Gastroesophageal sphincter (tissue), 3 donors: ENCODE data around the gene CPNE9.

Experiments
- POLR2A ChIP-seq, 2 donors: fragments of 450-650 bp; IDR thresholded peaks; one replicate each; pipeline ENCODE4 v1.6.1; 2017; ENCODE audit warnings: antibody characterized with exemption in 2 of 2, mild to moderate bottlenecking in 2 of 2, moderate library complexity in 1 of 2
- TF ChIP-seq, protein P1 (sequence below), 4 experiments: fragments of 200-600 bp in 2 of 4; fragments of 450-650 bp in 2 of 4; sonication (generic) in 1 of 4; IDR thresholded peaks; one replicate each; pipeline ENCODE4 v1.5.1; 2017 to 2019; ENCODE audit warnings: antibody characterized with exemption in 4 of 4, mild to moderate bottlenecking in 2 of 4, moderate library complexity in 2 of 4

DNA sequence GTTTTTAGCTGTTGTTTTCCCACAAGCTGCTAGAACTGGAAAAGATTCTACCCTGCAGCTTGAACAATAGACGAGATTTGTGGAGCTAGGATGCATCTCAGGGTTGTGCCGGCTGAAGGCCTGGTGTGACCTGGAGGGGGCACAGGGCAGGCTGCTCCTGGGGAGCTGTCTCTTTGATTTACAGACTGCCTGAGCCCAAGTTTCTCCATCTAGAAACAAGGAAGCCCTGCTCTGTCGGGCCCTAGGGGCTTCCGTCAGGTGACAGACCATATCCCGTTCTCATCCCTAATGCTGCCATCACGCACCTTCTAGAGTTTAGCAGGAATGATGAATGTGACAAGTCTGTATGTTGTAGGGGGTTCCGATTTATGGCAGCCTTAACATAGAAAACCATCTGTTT, 7.9 kb upstream of the CPNE9 start:
- TF ChIP-seq, protein P1, sequence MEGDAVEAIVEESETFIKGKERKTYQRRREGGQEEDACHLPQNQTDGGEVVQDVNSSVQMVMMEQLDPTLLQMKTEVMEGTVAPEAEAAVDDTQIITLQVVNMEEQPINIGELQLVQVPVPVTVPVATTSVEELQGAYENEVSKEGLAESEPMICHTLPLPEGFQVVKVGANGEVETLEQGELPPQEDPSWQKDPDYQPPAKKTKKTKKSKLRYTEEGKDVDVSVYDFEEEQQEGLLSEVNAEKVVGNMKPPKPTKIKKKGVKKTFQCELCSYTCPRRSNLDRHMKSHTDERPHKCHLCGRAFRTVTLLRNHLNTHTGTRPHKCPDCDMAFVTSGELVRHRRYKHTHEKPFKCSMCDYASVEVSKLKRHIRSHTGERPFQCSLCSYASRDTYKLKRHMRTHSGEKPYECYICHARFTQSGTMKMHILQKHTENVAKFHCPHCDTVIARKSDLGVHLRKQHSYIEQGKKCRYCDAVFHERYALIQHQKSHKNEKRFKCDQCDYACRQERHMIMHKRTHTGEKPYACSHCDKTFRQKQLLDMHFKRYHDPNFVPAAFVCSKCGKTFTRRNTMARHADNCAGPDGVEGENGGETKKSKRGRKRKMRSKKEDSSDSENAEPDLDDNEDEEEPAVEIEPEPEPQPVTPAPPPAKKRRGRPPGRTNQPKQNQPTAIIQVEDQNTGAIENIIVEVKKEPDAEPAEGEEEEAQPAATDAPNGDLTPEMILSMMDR (IDR thresholded peaks at IDR 0.05): no peak
- no peak for TF ChIP-seq POLR2A (IDR thresholded peaks at IDR 0.05)
